ENCODE measurements around the gene GNAT3. TPM values are rescaled to one million over a fixed set of nuclear protein-coding genes. Genes with fewer than 3 reads are reported as not detected.

Gene GNAT3
- total and polyA plus RNA-seq, 2 donors (not counting 3 experiments of a cell fraction or from before 2014, with no cell fraction given), result not detected

GRCh38 chr7:80558116-80558515 lies 46.3 kb upstream of the GNAT3 start:
- no peaks in the 10 kb centered on the region for H3K4me1 ChIP-seq (ENCODE audit: control insufficient read depth, extremely low read depth, insufficient read depth, low read length)
- no peaks in the 10 kb centered on the region for H4K20me1 ChIP-seq (replicated peaks; ENCODE audit: control insufficient read depth, extremely low read depth, insufficient read depth, low read length)
- no peaks in the 10 kb centered on the region for H3K9me1 ChIP-seq (replicated peaks; ENCODE audit: control insufficient read depth, extremely low read depth, insufficient read depth, low read length)
- no peak overlapping the region for H3K4me3 ChIP-seq (replicated peaks in 1 of 3; ENCODE audit: insufficient read depth in 1 of 3, low read depth in 1 of 3, low read length in 3 of 3)
- POLR2A ChIA-PET, result no interaction called here
- no peak overlapping the region for H3K27ac ChIP-seq (ENCODE audit: insufficient read depth, low read depth, low read length)
- no TSS peak for BruUV-seq (replicated peaks)
- intact Hi-C loops (cut with micrococcal nuclease), result no loop called here
- no peaks in the 10 kb centered on the region for H3K79me2 ChIP-seq (ENCODE audit: control insufficient read depth, insufficient read depth, low read length)
- H2AFZ ChIP-seq (ENCODE audit: low read depth, low read length), result no peak overlapping the region
- FAIRE-seq (no peak), DNase-seq (ENCODE audit: low read depth, low spot score) (no peak)
- dilution Hi-C loops (cut with MboI; ENCODE audit: extremely low pct_ligation_motif_present, low sequenced_read_pairs), result no loop called here
- no peak for TF ChIP-seq POLR2AphosphoS5 (IDR thresholded peaks at IDR 0.05; ENCODE audit: insufficient read depth, low read depth, low read length)
- no peak for TF ChIP-seq POLR2A (IDR thresholded peaks at IDR 0.05; ENCODE audit: low read depth, low read length)
- TF ChIP-seq MYC (IDR thresholded peaks at IDR 0.05; ENCODE audit: low read depth, low read length), result no peak
- TF ChIP-seq MAX (IDR thresholded peaks at IDR 0.05; ENCODE audit: insufficient read depth, insufficient read length), result no peak
- no peak for TF ChIP-seq EZH2 (IDR thresholded peaks at IDR 0.05; ENCODE audit: borderline replicate concordance, low read depth, low read length, severe bottlenecking)
- TF ChIP-seq JUN (IDR thresholded peaks at IDR 0.05; ENCODE audit: borderline replicate concordance, insufficient read depth, insufficient read length, low read depth), result no peak
- TF ChIP-seq GATA2 (IDR thresholded peaks at IDR 0.05; ENCODE audit: insufficient read depth, insufficient read length, low read depth, low read length), result no peak
- no peak for TF ChIP-seq CTCF (IDR thresholded peaks at IDR 0.05; ENCODE audit: extremely low read depth in 1 of 2, insufficient read depth in 1 of 2, low read depth in 1 of 2, low read length in 2 of 2)
- no peaks in the 10 kb centered on the region for H3K27me3 ChIP-seq (ENCODE audit: control insufficient read depth in 2 of 2, insufficient read depth in 2 of 2, low read length in 2 of 2)
- H3K9ac ChIP-seq (replicated peaks; ENCODE audit: extremely low read depth, insufficient read depth, low read length), result no peak overlapping the region
- no peaks in the 10 kb centered on the region for H3K9me3 ChIP-seq (replicated peaks; ENCODE audit: control insufficient read depth, insufficient read depth, low read length)
- H3K4me2 ChIP-seq (ENCODE audit: insufficient read depth, low read length), result no peak overlapping the region
- no peaks in the 10 kb centered on the region for H3K36me3 ChIP-seq (ENCODE audit: control insufficient read depth in 2 of 2, extremely low read depth in 1 of 2, insufficient read depth in 2 of 2, low read length in 2 of 2)
- CTCF ChIA-PET, result no interaction called here

All from endothelial cell of umbilical vein (primary cell).